Right atrium auricular region (tissue), 2 donors: ENCODE results near the gene UPK3A. TPM values are rescaled to one million over a fixed set of nuclear protein-coding genes. Genes with fewer than 3 reads are reported as not detected.

ENCODE experiments used
- DNase-seq: peaks from one replicate; pipeline ENCODE4 v3.0.0-alpha.2; 2019; ENCODE audit warnings: low spot score
- H3K27ac ChIP-seq, 2 donors: fragments of 200-600 bp; sonication (generic); 1 replicate in 1 of 2; 2 replicates in 1 of 2; pipeline ENCODE4 v1.5.1; 2016 to 2019
- H3K27me3 ChIP-seq, 2 donors: fragments of 200-600 bp; sonication (generic); one replicate each; pipeline versions ENCODE4 v1.5.1 to v1.6.0; 2017 to 2019
- H3K36me3 ChIP-seq: fragments of 200-600 bp; sonication (generic); one replicate; pipeline ENCODE4 v1.5.1; 2016
- H3K4me1 ChIP-seq, 2 donors: fragments of 200-600 bp; sonication (generic); one replicate each; pipeline versions ENCODE4 v1.5.1 to v1.6.0; 2017 to 2019
- H3K4me3 ChIP-seq, 2 donors: fragments of 200-600 bp; sonication (generic); 1 replicate in 1 of 2; 2 replicates in 1 of 2; pipeline ENCODE4 v1.5.1; 2017 to 2019; ENCODE audit warnings: mild to moderate bottlenecking in 1 of 2, moderate library complexity in 1 of 2
- H3K9me3 ChIP-seq, 2 donors: fragments of 200-600 bp; sonication (generic); one replicate each; pipeline ENCODE4 v1.5.1; 2019
- CTCF ChIP-seq, 2 donors: fragments of 200-600 bp; sonication (generic); IDR thresholded peaks; one replicate each; pipeline ENCODE4 v1.5.1; 2019; ENCODE audit warnings: antibody characterized with exemption in 2 of 2
- total RNA-seq, 2 donors: library from RNA; depleted of rRNA; stranded (reverse); fragments of >200 nt; gene quantifications; one replicate each; pipeline ENCODE4 v1.1.0, GENCODE V29; 2016

UPK3A gene
- total RNA-seq, 2 donors from 2014 or later = not detected

GRCh38 chr22:45244916-45245315 is 39.8 kb upstream of the UPK3A start:
- Histone ChIP-seq H3K27me3 (no peaks in the 10 kb centered on the region), H3K4me3 (no peak overlapping the region), H3K27ac (no peak overlapping the region), H3K9me3 (no peaks in the 10 kb centered on the region), H3K4me1 (peaks cover 0 to 16% of the 10 kb centered on the region in 2 donors), H3K36me3 (no peaks in the 10 kb centered on the region)
- TF ChIP-seq CTCF (IDR thresholded peaks at IDR 0.05) = no peak
- DNase-seq = no peak

GRCh38 chr22:45246060-45246985 is 38.4 kb upstream of the UPK3A start:
- Histone ChIP-seq H3K27ac (peak overlapping the region; percentile 45), H3K4me3 (no peak overlapping the region), H3K36me3 (no peaks in the 10 kb centered on the region), H3K27me3 (no peaks in the 10 kb centered on the region), H3K9me3 (no peaks in the 10 kb centered on the region), H3K4me1 (peaks cover 0 to 11% of the 10 kb centered on the region in 2 donors)
- TF ChIP-seq CTCF (IDR thresholded peaks at IDR 0.05) = no peak
- peak; percentile 76 for DNase-seq

GRCh38 chr22:45248832-45249561 is 35.8 kb upstream of the UPK3A start:
- no peak overlapping the region for H3K4me3 ChIP-seq
- H3K27ac ChIP-seq = no peak overlapping the region
- H3K4me1 ChIP-seq = peaks cover 0 to 7% of the 10 kb centered on the region in 2 donors
- no peaks in the 10 kb centered on the region for H3K36me3 ChIP-seq
- no peaks in the 10 kb centered on the region for H3K27me3 ChIP-seq
- no peaks in the 10 kb centered on the region for H3K9me3 ChIP-seq
- DNase-seq = no peak
- TF ChIP-seq CTCF (IDR thresholded peaks at IDR 0.05) = no peak

GRCh38 chr22:45251825-45252224 is 32.9 kb upstream of the UPK3A start:
- Histone ChIP-seq H3K36me3 (no peaks in the 10 kb centered on the region), H3K27ac (no peak overlapping the region), H3K9me3 (no peaks in the 10 kb centered on the region), H3K4me3 (no peak overlapping the region), H3K4me1 (no peaks in the 10 kb centered on the region), H3K27me3 (no peaks in the 10 kb centered on the region)
- no peak for TF ChIP-seq CTCF (IDR thresholded peaks at IDR 0.05)
- no peak for DNase-seq

- TF ChIP-seq CTCF (IDR thresholded peaks at IDR 0.05) = no peak
- no peaks in the 10 kb centered on the region for H3K27me3 ChIP-seq
- no peak overlapping the region for H3K4me3 ChIP-seq
- H3K36me3 ChIP-seq = no peaks in the 10 kb centered on the region
- no peak overlapping the region for H3K27ac ChIP-seq
- no peak for DNase-seq
- no peaks in the 10 kb centered on the region for H3K9me3 ChIP-seq
- no peaks in the 10 kb centered on the region for H3K4me1 ChIP-seq
Measured at GRCh38 chr22:45253039-45253641, 31.6 kb upstream of the UPK3A start.
